ENCODE data around the gene MARCHF7.

Gene MARCHF7

DNA sequence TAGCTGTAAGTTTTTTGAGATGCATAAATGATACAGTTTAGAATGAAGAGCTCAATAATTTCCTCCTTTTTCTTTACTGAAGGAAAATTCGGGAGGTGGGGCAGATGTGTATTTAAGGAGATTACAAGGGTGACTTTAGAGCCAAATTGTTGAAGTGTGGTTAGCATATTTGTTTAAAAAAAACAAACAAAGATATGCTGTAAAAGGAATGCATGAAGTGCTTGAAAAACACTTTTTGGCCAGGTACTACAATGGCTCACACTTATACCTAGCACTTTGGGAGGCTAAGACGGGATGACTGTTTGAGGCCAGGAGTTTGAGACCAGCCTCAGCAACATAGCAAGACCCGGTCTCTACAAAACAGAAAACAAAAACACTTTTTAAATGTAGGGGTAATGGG is 47.3 kb downstream of the MARCHF7 start:
- DNase-seq (ENCODE audit: low read depth in 2 of 2, low spot score in 1 of 2): no peak

DNA sequence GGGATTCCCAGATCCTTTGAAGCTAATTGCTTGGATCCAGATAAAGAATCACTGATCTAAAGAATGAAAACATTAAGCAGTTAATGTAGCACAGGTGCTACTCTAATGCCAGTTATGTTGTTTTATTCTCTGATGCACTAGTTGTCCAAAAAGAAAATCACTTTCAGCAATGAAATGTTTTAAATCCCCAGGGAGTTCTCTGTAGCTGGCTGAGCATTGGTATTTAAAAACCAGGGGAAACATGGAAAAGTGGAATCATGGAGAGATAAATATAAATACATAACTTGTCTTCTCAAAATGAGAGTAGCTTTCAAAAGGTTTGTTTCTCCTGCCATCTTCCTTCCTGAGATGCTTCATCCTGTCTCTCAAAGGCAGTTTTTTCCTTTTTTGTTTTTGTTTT is 48.0 kb downstream of the MARCHF7 start:
- no peak for DNase-seq (ENCODE audit: low read depth in 2 of 2, low spot score in 1 of 2)

DNA sequence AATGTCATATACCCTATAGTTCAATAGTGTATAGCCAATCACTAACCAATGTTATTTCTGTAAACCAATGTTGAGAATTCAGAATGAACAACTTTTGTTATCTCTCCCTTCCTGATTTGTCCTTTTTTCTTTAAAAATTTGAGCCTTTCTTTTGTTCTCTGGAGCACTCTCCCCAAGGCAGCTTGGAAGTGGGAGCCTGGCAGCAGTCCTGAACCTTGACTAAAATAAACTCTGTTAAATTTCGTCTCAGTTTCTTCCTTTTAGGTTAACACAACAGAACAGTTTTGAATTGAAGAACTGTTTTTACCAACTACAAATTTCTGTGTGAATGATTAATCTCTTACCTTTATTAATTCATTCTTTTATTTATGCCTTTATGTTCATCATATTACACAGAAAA is 49.8 kb downstream of the MARCHF7 start:
- no peak for DNase-seq (ENCODE audit: low read depth in 2 of 2, low spot score in 1 of 2)
